Astrocyte (in vitro differentiated cells and primary cell): ENCODE measurements around the gene KLHL42. TPM values are rescaled to one million over a fixed set of nuclear protein-coding genes. Genes with fewer than 3 reads are reported as not detected.
"Not testable (repeated sequence)": the region's sequence is repeated elsewhere in the genome, so short reads cannot be mapped to it uniquely, and the experiment has no call there.

Source experiments
- DNase-seq: peaks from one replicate; pipeline ENCODE4 v3.0.0-alpha.2; 2010; ENCODE audit warnings: low read depth
- FAIRE-seq: peaks from 2 replicates; lab custom pipeline; 2011; peaks lifted over from hg19 to GRCh38; lab: Jason Lieb, UNC
- H2AFZ ChIP-seq: 2 replicates; pipeline ENCODE4 v1.6.0; 2012; ENCODE audit warnings: low read depth, low read length, inconsistent platforms
- H3K27ac ChIP-seq: 2 replicates; pipeline ENCODE4 v1.5.1; 2011; ENCODE audit warnings: low read depth, low read length, inconsistent platforms
- H3K27me3 ChIP-seq: 2 replicates; pipeline ENCODE4 v1.6.0; 2011; ENCODE audit warnings: low read length, inconsistent platforms; ENCODE audit not compliant: insufficient read depth
- H3K36me3 ChIP-seq: 2 replicates; pipeline ENCODE4 v1.5.1; 2011; ENCODE audit warnings: low read length, inconsistent platforms; ENCODE audit not compliant: insufficient read depth
- H3K4me1 ChIP-seq: 2 replicates; pipeline ENCODE4 v1.5.1; 2011; ENCODE audit warnings: low read length, inconsistent platforms; ENCODE audit not compliant: insufficient read depth
- H3K4me2 ChIP-seq: 2 replicates; pipeline ENCODE4 v1.6.0; 2012; ENCODE audit warnings: low read length, inconsistent platforms
- H3K4me3 ChIP-seq: 2 replicates; pipeline ENCODE4 v1.5.1; 2011; ENCODE audit warnings: low read depth, mild to moderate bottlenecking, low read length, inconsistent platforms; ENCODE audit not compliant: insufficient read depth
- H3K79me2 ChIP-seq: 2 replicates; pipeline ENCODE4 v1.6.0; 2012; ENCODE audit warnings: mild to moderate bottlenecking, low read length, inconsistent platforms; ENCODE audit not compliant: insufficient read depth
- H3K9ac ChIP-seq: 2 replicates; pipeline ENCODE4 v1.6.0; 2012; ENCODE audit warnings: mild to moderate bottlenecking, low read length, inconsistent platforms
- H3K9me3 ChIP-seq: 2 replicates; pipeline ENCODE4 v1.5.1; 2012; ENCODE audit warnings: low read depth, mild to moderate bottlenecking, low read length, inconsistent platforms; ENCODE audit not compliant: insufficient read depth
- H4K20me1 ChIP-seq: 2 replicates; pipeline ENCODE4 v1.6.0; 2012; ENCODE audit warnings: low read length, inconsistent platforms; ENCODE audit not compliant: insufficient read depth
- H3K27ac Mint-ChIP-seq: one replicate; pipeline ENCODE4 v1.8.0; 2021; ENCODE audit warnings: mild to moderate bottlenecking, mixed read lengths; ENCODE audit not compliant: unreplicated experiment
- H3K27me3 Mint-ChIP-seq: one replicate; pipeline ENCODE4 v1.8.0; 2021; ENCODE audit warnings: low read depth, mixed read lengths; ENCODE audit not compliant: unreplicated experiment
- H3K36me3 Mint-ChIP-seq: one replicate; pipeline ENCODE4 v1.8.0; 2021; ENCODE audit warnings: low read depth, mixed read lengths; ENCODE audit not compliant: unreplicated experiment
- H3K4me1 Mint-ChIP-seq: one replicate; pipeline ENCODE4 v1.8.0; 2021; ENCODE audit warnings: low read depth, mixed read lengths; ENCODE audit not compliant: unreplicated experiment
- H3K4me3 Mint-ChIP-seq: one replicate; pipeline ENCODE4 v1.8.0; 2021; ENCODE audit warnings: mild to moderate bottlenecking, moderate library complexity, mixed read lengths; ENCODE audit not compliant: unreplicated experiment
- H3K9me3 Mint-ChIP-seq: one replicate; pipeline ENCODE4 v1.8.0; 2021; ENCODE audit warnings: mild to moderate bottlenecking, mixed read lengths; ENCODE audit not compliant: unreplicated experiment
- CTCF ChIP-seq: IDR thresholded peaks from 2 replicates; pipeline ENCODE4 v1.5.1; 2011; ENCODE audit warnings: low read depth, mild to moderate bottlenecking, inconsistent platforms, low read length, moderate library complexity; ENCODE audit not compliant: insufficient read depth
- EZH2 ChIP-seq: IDR thresholded peaks from 2 replicates; pipeline ENCODE4 v1.6.1; 2012; ENCODE audit warnings: mild to moderate bottlenecking, low read length, inconsistent platforms; ENCODE audit not compliant: insufficient read depth
- total RNA-seq: library from RNA; stranded (reverse); gene quantifications from 2 replicates; pipeline ENCODE4 v1.2.1, GENCODE V29; 2021

The KLHL42 gene
- total RNA-seq, 1 donor from 2014 or later = 40.8 TPM

- H3K27ac ChIP-seq = no peak overlapping the region
- H4K20me1 ChIP-seq = peaks cover 13% of the 10 kb centered on the region
- no peaks in the 10 kb centered on the region for H3K9me3 ChIP-seq
- no peaks in the 10 kb centered on the region for H3K27me3 ChIP-seq
- no peak for FAIRE-seq
- no peak overlapping the region for H3K27ac Mint-ChIP-seq
- H3K36me3 Mint-ChIP-seq = no peaks in the 10 kb centered on the region
- TF ChIP-seq EZH2 (no peak), CTCF (peak; percentile 97)
- no peaks in the 10 kb centered on the region for H3K9me3 Mint-ChIP-seq
- H3K27me3 Mint-ChIP-seq = no peaks in the 10 kb centered on the region
- no peak overlapping the region for H2AFZ ChIP-seq
- no peak overlapping the region for H3K4me3 Mint-ChIP-seq
- H3K9ac ChIP-seq = no peak overlapping the region
- no peaks in the 10 kb centered on the region for H3K4me1 ChIP-seq
- no peak overlapping the region for H3K4me2 ChIP-seq
- peaks cover 8% of the 10 kb centered on the region for H3K79me2 ChIP-seq
- H3K36me3 ChIP-seq = peaks cover 23% of the 10 kb centered on the region
- peak; percentile 9 for DNase-seq
- H3K4me1 Mint-ChIP-seq = no peaks in the 10 kb centered on the region
- no peak overlapping the region for H3K4me3 ChIP-seq
Measured at GRCh38 chr12:27733052-27733656, 46.9 kb upstream of the KLHL42 start.

GRCh38 chr12:27733791-27734190 lies 46.2 kb upstream of the KLHL42 start:
- Histone ChIP-seq H3K27ac (no peak overlapping the region), H3K36me3 (peaks cover 27% of the 10 kb centered on the region), H3K27me3 (no peaks in the 10 kb centered on the region), H2AFZ (no peak overlapping the region), H3K4me1 (no peaks in the 10 kb centered on the region), H3K9me3 (no peaks in the 10 kb centered on the region), H3K79me2 (peaks cover 8% of the 10 kb centered on the region), H3K4me2 (no peak overlapping the region), H3K4me3 (no peak overlapping the region), H4K20me1 (peaks cover 13% of the 10 kb centered on the region), H3K9ac (no peak overlapping the region)
- no peak for DNase-seq
- TF ChIP-seq CTCF = no peak
- TF ChIP-seq EZH2 = no peak
- Mint-ChIP-seq H3K36me3 (no peaks in the 10 kb centered on the region), H3K27ac (no peak overlapping the region), H3K4me3 (no peak overlapping the region), H3K4me1 (no peaks in the 10 kb centered on the region), H3K9me3 (no peaks in the 10 kb centered on the region), H3K27me3 (no peaks in the 10 kb centered on the region)
- FAIRE-seq = no peak

GRCh38 chr12:27734321-27734720 lies 45.7 kb upstream of the KLHL42 start:
- not testable (repeated sequence) for H3K27ac Mint-ChIP-seq, H3K4me3 Mint-ChIP-seq, DNase-seq, H3K4me1 Mint-ChIP-seq, H3K9me3 ChIP-seq, H3K27me3 ChIP-seq, H2AFZ ChIP-seq, H3K79me2 ChIP-seq, H4K20me1 ChIP-seq, H3K9me3 Mint-ChIP-seq, FAIRE-seq, H3K27me3 Mint-ChIP-seq, H3K4me2 ChIP-seq, H3K9ac ChIP-seq, H3K36me3 Mint-ChIP-seq, H3K4me3 ChIP-seq, H3K4me1 ChIP-seq, H3K27ac ChIP-seq
- peaks cover 27% of the 10 kb centered on the region for H3K36me3 ChIP-seq
